ENCODE results near the gene GMFB. TPM values are rescaled to one million over a fixed set of nuclear protein-coding genes. Genes with fewer than 3 reads are reported as not detected.
A peak's percentile ranks its signal among the peaks of the same experiment; 100 is the strongest.

Gene GMFB
- total RNA-seq, 1 donor from 2014 or later, result 67.1 TPM

DNA sequence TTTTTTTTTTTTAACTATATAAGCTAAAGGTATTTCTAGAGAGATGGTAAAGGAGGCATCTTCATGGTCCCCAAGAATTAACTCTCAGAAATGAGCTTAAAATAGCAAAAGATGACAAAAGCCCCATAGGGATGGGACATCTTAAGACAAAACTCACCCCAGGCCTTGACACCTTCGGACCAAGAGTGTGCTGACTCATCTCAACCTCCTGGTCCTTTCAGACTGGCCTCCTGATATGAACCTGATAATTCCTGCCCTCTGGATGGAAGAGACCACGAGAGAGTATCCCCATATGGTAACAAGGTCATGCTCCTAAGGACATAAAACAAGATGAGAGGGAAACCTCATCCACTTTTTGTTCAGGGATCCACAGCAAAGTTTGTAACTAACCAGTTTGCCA lies 8.4 kb upstream of the GMFB start:
- Mint-ChIP-seq H3K4me1 (ENCODE audit: low read depth, unreplicated experiment) (no peaks in the 10 kb centered on the region), H3K4me3 (ENCODE audit: unreplicated experiment) (no peak overlapping the region), H3K9me3 (ENCODE audit: unreplicated experiment) (no peaks in the 10 kb centered on the region), H3K27ac (ENCODE audit: unreplicated experiment) (no peak overlapping the region), H3K27me3 (ENCODE audit: unreplicated experiment) (no peaks in the 10 kb centered on the region), H3K36me3 (ENCODE audit: unreplicated experiment) (no peaks in the 10 kb centered on the region)
- no peak for DNase-seq
- TF ChIP-seq, protein P1, sequence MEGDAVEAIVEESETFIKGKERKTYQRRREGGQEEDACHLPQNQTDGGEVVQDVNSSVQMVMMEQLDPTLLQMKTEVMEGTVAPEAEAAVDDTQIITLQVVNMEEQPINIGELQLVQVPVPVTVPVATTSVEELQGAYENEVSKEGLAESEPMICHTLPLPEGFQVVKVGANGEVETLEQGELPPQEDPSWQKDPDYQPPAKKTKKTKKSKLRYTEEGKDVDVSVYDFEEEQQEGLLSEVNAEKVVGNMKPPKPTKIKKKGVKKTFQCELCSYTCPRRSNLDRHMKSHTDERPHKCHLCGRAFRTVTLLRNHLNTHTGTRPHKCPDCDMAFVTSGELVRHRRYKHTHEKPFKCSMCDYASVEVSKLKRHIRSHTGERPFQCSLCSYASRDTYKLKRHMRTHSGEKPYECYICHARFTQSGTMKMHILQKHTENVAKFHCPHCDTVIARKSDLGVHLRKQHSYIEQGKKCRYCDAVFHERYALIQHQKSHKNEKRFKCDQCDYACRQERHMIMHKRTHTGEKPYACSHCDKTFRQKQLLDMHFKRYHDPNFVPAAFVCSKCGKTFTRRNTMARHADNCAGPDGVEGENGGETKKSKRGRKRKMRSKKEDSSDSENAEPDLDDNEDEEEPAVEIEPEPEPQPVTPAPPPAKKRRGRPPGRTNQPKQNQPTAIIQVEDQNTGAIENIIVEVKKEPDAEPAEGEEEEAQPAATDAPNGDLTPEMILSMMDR (IDR thresholded peaks at IDR 0.05; ENCODE audit: partially characterized antibody, unreplicated experiment), result no peak

DNA sequence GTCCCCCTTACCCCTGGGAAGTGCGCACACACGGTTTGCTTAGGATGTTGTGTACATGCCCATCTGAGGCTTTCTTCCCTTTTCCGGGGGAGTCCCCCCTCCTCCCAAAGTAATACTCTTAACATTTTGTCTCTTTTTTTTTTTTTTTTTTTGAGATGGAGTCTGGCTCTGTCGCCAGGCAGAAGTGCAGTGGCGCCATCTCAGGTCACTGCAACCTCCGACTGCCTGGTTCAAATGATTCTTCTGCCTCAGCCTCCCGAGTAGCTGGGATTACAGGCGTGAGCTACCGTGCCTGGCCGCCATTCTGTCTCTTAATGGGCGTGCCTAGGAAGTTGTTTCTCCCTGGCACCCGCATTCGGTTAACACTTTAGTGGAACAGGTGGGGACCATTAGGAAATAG lies 4.5 kb upstream of the GMFB start:
- TF ChIP-seq, protein P1 (IDR thresholded peaks at IDR 0.05; ENCODE audit: partially characterized antibody, unreplicated experiment), result no peak
- Mint-ChIP-seq H3K4me3 (ENCODE audit: unreplicated experiment) (no peak overlapping the region), H3K4me1 (ENCODE audit: low read depth, unreplicated experiment) (peaks cover 5% of the 10 kb centered on the region), H3K27ac (ENCODE audit: unreplicated experiment) (no peak overlapping the region), H3K27me3 (ENCODE audit: unreplicated experiment) (peaks cover 5% of the 10 kb centered on the region), H3K9me3 (ENCODE audit: unreplicated experiment) (peaks cover 4% of the 10 kb centered on the region), H3K36me3 (ENCODE audit: unreplicated experiment) (no peaks in the 10 kb centered on the region)
- DNase-seq, result no peak

DNA sequence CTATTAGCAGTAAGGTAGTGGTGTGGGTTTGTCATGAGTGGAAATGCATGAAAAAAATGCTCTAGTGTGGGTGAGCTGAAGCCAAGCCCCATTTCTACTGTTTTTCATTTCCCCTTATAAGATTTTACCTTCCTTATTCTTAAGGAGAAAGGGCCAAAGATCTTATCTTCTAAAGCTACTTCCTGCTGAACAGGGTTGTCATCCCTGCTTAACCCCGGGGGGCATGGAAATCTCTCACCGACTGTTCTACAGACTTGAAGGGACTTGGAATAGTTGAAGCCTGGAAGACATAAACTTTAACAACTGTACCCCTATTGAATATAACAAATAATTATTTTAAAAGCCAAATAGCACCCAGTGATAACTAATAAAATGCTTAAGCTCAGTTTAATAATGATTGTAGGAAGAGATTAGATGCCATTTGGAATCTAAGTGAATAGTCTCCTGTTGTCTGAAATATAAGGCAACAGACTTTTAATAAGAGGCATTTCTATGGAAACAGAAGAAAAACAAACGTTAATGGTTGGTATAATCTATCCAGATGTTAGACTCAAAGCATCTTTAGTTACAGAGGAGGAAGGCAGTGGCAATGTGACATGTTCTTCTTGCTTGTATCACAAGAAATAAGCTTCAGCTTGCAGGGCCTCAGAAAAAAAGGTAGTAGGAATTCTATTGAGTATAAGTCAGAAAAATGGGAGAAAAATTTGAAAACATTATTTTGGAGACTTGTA lies 1.8 kb upstream of the GMFB start:
- peaks cover 5% of the 10 kb centered on the region for H3K27me3 Mint-ChIP-seq (ENCODE audit: unreplicated experiment)
- H3K4me3 Mint-ChIP-seq (ENCODE audit: unreplicated experiment), result no peak overlapping the region
- peaks cover 12% of the 10 kb centered on the region for H3K4me1 Mint-ChIP-seq (ENCODE audit: low read depth, unreplicated experiment)
- no peaks in the 10 kb centered on the region for H3K36me3 Mint-ChIP-seq (ENCODE audit: unreplicated experiment)
- H3K9me3 Mint-ChIP-seq (ENCODE audit: unreplicated experiment), result peaks cover 7% of the 10 kb centered on the region
- TF ChIP-seq, protein P1 (IDR thresholded peaks at IDR 0.05; ENCODE audit: partially characterized antibody, unreplicated experiment), result no peak
- no peak overlapping the region for H3K27ac Mint-ChIP-seq (ENCODE audit: unreplicated experiment)
- DNase-seq, result no peak

DNA sequence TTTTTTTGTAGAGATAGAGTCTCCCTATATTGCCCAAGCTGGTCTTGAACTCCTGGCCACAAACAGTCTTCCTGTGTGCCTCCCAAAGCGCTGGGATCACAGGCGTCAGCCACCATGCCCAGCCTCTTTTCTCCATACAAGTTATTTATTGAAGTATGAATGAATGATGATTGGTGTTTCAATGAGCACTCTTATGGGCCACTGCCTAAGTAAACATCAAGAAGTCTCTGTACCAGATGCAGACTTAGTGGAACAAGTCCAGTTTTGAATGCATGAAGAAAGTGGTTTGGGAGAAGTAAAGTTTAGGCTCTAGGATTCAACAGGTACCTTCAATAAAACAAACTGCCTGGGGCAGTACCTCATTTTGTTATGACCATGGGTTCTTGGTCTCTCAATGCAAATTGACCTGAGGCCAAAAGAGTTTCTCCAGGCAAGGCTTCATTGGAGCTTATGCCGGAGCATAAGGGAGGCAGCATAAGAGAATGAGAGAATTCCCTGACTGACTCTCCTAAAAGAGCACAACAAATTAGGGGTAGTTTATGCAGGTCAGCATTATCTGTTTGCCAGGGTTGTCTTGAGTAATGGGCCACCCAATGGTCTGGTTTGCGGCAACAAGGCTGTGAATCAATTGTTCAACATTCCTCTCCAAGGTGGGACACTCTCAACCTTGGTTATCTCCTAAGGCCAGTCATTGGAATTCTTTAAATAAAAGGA lies 1.1 kb upstream of the GMFB start:
- Mint-ChIP-seq H3K27ac (ENCODE audit: unreplicated experiment) (peak overlapping the region; percentile 85), H3K27me3 (ENCODE audit: unreplicated experiment) (peaks cover 5% of the 10 kb centered on the region)
- DNase-seq, result no peak

More for the DNA sequence above, 1.1 kb upstream of the GMFB start:
- Mint-ChIP-seq H3K36me3 (ENCODE audit: unreplicated experiment) (no peaks in the 10 kb centered on the region), H3K4me1 (ENCODE audit: low read depth, unreplicated experiment) (peaks cover 18% of the 10 kb centered on the region), H3K4me3 (ENCODE audit: unreplicated experiment) (peak overlapping the region; percentile 81), H3K9me3 (ENCODE audit: unreplicated experiment) (peaks cover 7% of the 10 kb centered on the region)
- TF ChIP-seq, protein P1 (IDR thresholded peaks at IDR 0.05; ENCODE audit: partially characterized antibody, unreplicated experiment), result no peak
